Pancreas (tissue), 10 donors: ENCODE results near the gene PVALEF. TPM values are rescaled to one million over a fixed set of nuclear protein-coding genes. Genes with fewer than 3 reads are reported as not detected.
A peak's percentile ranks its signal among the peaks of the same experiment; 100 is the strongest.

Source experiments
- ATAC-seq, 4 donors: fragments of 200-7000 bp; cut with Tn5 transposase; one replicate each; pipeline versions ENCODE4 v1.8.0 to v1.9.1; 2020; ENCODE audit warnings: mild to moderate bottlenecking in 4 of 4, moderate library complexity in 4 of 4
- DNase-seq, 6 donors: peaks; one replicate each; pipeline ENCODE4 v3.0.0-alpha.2; 2020
- FAIRE-seq: peaks from 2 replicates; lab custom pipeline; 2012; peaks lifted over from hg19 to GRCh38; lab: Jason Lieb, UNC
- H3K27ac ChIP-seq, 4 donors: fragments of 200-600 bp; sonication (generic); 1 replicate in 3 of 4; 2 replicates in 1 of 4; pipeline versions ENCODE4 v1.5.0 to v1.8.0; 2020
- H3K27me3 ChIP-seq, 4 donors: fragments of 200-600 bp; one replicate each; pipeline ENCODE4 v1.8.0; 2021
- H3K36me3 ChIP-seq, 3 donors: fragments of 200-600 bp; sonication (generic) in 1 of 3; one replicate each; pipeline versions ENCODE4 v1.5.0 to v1.8.0; 2020 to 2021
- H3K4me1 ChIP-seq, 3 donors: fragments of 200-600 bp; one replicate each; pipeline ENCODE4 v1.8.0; 2021
- H3K4me3 ChIP-seq, 4 donors: fragments of 200-600 bp; sonication (generic) in 2 of 4; one replicate each; pipeline versions ENCODE4 v1.5.0 to v1.8.0; 2020 to 2021
- H3K9me3 ChIP-seq, 4 donors: fragments of 200-600 bp; one replicate each; pipeline ENCODE4 v1.8.0; 2021
- CTCF ChIP-seq, 4 donors: fragments of 200-600 bp; sonication (generic) in 3 of 4; IDR thresholded peaks; one replicate each; pipeline versions ENCODE4 v1.5.0 to v1.8.0; 2021; ENCODE audit warnings: antibody characterized with exemption in 4 of 4
- WGBS, 2 donors: extraction: QIAGEN DNeasy Blood & Tissue Kit; methylation state at CpG; one replicate each; pipeline ENCODE4 v1.1.7; 2013; 5-methylcytosine and 5-hydroxymethylcytosine counted together
- intact Hi-C, 3 donors: fragments of 100-400 bp; cut with DNase I; formaldehyde crosslinking; loops; one replicate each; pipeline versions ENCODE4 v1.11.1 to v1.14.2; 2022
- polyA plus RNA-seq, 2 donors: library from polyadenylated mRNA; stranded (reverse); fragments of 200-250 nt; gene quantifications; one replicate each; pipeline ENCODE4 v1.2.3, GENCODE V29; 2013
- total RNA-seq, 6 donors: library from RNA; stranded (reverse); fragmentation: NEBNext Ultra II Directional in 4 of 6; extraction: Animal tissue kit (Norgen Biotek cat#: 25700) in 4 of 6; gene quantifications; one replicate each; pipeline versions ENCODE4 v1.2.1 to v1.2.4, GENCODE V29; 2021 to 2023
- donor health status: healthy with polysubstance abuse.
- donor health status: DM: no; HTN: no; CAD: no; lungs with moderate emphysema.
- donor health status: DM: no; HTN: no; CAD: no.
- donor health status: control.
- donor health status: control.
- donor health status: Bipolar disorder and iron deficiency.
- donor health status: DM: yes; HTN: yes; CAD: no.
- donor health status: DM: no; HTN: no; CAD: no.
- donor health status: DM: no; HTN: no; CAD: no.
- donor health status: DM: yes; HTN: yes; CAD: no.

Gene PVALEF
- total and polyA plus RNA-seq, 8 donors: 0.11 to 0.51 (median 0.17) TPM; not detected in 2

DNA sequence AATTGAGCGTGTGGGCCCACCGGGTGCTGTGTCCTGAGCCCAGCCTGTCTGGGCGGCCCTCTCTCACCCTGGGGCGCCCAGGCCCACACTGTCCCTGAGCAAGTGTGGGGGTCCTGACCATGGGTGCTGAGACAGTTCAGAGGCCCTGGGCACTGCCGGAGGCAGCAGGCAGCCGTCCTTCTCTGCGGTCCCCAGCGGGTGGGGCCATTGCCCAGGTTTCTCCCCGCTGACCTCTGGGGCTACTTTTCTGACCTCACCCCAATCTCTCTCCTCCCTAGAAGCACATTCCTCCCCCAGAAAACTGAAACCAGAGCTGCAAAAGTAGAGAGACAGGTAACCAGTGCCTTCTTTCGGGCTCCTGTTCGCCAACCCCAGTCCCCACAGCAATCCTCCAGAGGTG, 36.0 kb upstream of the PVALEF start:
- H3K27ac ChIP-seq: no peak overlapping the region
- WGBS, 2 donors: 91 to 94% methylated on average over 10 to 11 of the region's 11 CpGs
- DNase-seq: no peak
- TF ChIP-seq CTCF (IDR thresholded peaks at IDR 0.05): no peak
- intact Hi-C loops: no loop called here
- H3K9me3 ChIP-seq: no peaks in the 10 kb centered on the region
- no peak for FAIRE-seq
- no peaks in the 10 kb centered on the region for H3K36me3 ChIP-seq
- H3K4me1 ChIP-seq: no peaks in the 10 kb centered on the region
- ATAC-seq: no peak
- H3K27me3 ChIP-seq: no peaks in the 10 kb centered on the region
- H3K4me3 ChIP-seq: no peak overlapping the region

- no peaks in the 10 kb centered on the region for H3K36me3 ChIP-seq
- H3K9me3 ChIP-seq: no peaks in the 10 kb centered on the region
- H3K27me3 ChIP-seq: no peaks in the 10 kb centered on the region
- H3K4me3 ChIP-seq: no peak overlapping the region
- no peak for TF ChIP-seq CTCF (IDR thresholded peaks at IDR 0.05)
- WGBS, 2 donors: 88% methylated on average over 14 of the region's 14 CpGs
- H3K27ac ChIP-seq: no peak overlapping the region
- intact Hi-C loops: no loop called here
- no peaks in the 10 kb centered on the region for H3K4me1 ChIP-seq
- DNase-seq (no peak), FAIRE-seq (no peak), ATAC-seq (no peak)
These were observed 35.5 kb upstream of the PVALEF start for GRCh38 chr17:81129711-81130367.

DNA sequence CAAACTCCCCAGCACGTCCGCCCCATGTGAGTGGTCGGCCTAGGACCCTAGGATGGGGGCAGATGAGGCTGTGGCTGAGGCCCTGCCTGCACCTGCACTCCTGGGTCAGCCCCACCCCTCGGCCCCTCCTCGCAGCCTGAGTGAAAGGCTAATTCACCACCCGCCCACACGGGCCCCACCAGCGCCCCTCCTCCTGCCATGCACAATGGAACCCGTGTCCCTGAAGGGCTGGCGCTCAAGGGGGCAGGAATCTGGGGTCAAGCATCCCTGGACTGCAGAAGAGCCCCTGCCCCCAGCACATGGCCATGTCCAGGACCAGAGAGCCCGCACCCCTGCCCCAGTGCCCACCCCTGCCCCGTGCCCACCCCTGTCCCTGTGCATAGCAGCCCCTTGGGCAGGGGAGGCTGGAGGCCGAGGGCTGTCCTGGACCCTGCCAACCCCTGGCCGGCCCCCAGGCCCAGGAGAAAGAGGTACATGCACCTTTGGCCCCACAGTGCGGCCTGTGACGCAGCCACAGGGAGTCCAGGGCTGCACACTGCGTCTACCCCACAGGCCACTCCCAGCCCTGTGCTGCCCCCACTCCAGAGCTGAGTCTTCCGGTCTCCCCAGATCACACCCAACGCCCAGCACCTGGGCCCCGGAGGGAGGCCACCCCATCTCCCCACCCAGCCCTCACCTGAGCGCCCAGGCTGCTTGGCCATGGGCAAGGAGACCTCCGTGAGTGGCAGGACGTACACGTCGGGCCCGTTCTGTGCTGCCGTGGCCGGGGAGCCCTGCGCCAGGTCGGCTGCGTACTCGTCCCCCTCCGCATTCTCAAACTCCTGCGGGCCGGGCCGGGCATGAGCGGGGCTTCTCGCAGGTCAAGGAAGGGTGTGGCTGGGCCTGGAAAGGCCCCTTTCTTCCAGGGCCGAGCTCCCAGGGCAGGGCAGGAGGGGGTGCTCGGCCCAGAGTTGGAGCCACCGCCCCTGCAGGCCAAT, 34.6 kb upstream of the PVALEF start:
- FAIRE-seq: no peak
- intact Hi-C loops: no loop called here
- no peak for ATAC-seq
- 92% methylated on average over 41 of the region's 41 CpGs for WGBS, 2 donors
- Histone ChIP-seq H3K27me3 (no peaks in the 10 kb centered on the region), H3K4me1 (no peaks in the 10 kb centered on the region), H3K27ac (no peak overlapping the region), H3K36me3 (no peaks in the 10 kb centered on the region), H3K9me3 (no peaks in the 10 kb centered on the region), H3K4me3 (no peak overlapping the region)
- no peak for DNase-seq
- no peak for TF ChIP-seq CTCF (IDR thresholded peaks at IDR 0.05)

GRCh38 chr17:81131486-81132196, 33.7 kb upstream of the PVALEF start:
- DNase-seq: no peak

More at GRCh38 chr17:81131486-81132196, 33.7 kb upstream of the PVALEF start:
- intact Hi-C loops: no loop called here
- H3K27me3 ChIP-seq: no peaks in the 10 kb centered on the region
- no peak for FAIRE-seq
- H3K27ac ChIP-seq: no peak overlapping the region
- no peaks in the 10 kb centered on the region for H3K4me1 ChIP-seq
- H3K9me3 ChIP-seq: no peaks in the 10 kb centered on the region
- ATAC-seq: peak in 1 of 4 donors; percentile 11
- H3K36me3 ChIP-seq: no peaks in the 10 kb centered on the region
- WGBS, 2 donors: 78 to 83% methylated on average over 13 to 14 of the region's 14 CpGs
- no peak overlapping the region for H3K4me3 ChIP-seq
- no peak for TF ChIP-seq CTCF (IDR thresholded peaks at IDR 0.05)
